NCI-H2029 treated with DMSO at 0.1 percent for 48 hours (cell line): ENCODE results near the gene ADAMTSL3.

Source experiments
- DNase-seq: peaks from one replicate; lab custom pipeline; 2025; lab: John Stamatoyannopoulos, UW

Gene ADAMTSL3, protein sequence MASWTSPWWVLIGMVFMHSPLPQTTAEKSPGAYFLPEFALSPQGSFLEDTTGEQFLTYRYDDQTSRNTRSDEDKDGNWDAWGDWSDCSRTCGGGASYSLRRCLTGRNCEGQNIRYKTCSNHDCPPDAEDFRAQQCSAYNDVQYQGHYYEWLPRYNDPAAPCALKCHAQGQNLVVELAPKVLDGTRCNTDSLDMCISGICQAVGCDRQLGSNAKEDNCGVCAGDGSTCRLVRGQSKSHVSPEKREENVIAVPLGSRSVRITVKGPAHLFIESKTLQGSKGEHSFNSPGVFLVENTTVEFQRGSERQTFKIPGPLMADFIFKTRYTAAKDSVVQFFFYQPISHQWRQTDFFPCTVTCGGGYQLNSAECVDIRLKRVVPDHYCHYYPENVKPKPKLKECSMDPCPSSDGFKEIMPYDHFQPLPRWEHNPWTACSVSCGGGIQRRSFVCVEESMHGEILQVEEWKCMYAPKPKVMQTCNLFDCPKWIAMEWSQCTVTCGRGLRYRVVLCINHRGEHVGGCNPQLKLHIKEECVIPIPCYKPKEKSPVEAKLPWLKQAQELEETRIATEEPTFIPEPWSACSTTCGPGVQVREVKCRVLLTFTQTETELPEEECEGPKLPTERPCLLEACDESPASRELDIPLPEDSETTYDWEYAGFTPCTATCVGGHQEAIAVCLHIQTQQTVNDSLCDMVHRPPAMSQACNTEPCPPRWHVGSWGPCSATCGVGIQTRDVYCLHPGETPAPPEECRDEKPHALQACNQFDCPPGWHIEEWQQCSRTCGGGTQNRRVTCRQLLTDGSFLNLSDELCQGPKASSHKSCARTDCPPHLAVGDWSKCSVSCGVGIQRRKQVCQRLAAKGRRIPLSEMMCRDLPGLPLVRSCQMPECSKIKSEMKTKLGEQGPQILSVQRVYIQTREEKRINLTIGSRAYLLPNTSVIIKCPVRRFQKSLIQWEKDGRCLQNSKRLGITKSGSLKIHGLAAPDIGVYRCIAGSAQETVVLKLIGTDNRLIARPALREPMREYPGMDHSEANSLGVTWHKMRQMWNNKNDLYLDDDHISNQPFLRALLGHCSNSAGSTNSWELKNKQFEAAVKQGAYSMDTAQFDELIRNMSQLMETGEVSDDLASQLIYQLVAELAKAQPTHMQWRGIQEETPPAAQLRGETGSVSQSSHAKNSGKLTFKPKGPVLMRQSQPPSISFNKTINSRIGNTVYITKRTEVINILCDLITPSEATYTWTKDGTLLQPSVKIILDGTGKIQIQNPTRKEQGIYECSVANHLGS (N-terminal part only)

DNA sequence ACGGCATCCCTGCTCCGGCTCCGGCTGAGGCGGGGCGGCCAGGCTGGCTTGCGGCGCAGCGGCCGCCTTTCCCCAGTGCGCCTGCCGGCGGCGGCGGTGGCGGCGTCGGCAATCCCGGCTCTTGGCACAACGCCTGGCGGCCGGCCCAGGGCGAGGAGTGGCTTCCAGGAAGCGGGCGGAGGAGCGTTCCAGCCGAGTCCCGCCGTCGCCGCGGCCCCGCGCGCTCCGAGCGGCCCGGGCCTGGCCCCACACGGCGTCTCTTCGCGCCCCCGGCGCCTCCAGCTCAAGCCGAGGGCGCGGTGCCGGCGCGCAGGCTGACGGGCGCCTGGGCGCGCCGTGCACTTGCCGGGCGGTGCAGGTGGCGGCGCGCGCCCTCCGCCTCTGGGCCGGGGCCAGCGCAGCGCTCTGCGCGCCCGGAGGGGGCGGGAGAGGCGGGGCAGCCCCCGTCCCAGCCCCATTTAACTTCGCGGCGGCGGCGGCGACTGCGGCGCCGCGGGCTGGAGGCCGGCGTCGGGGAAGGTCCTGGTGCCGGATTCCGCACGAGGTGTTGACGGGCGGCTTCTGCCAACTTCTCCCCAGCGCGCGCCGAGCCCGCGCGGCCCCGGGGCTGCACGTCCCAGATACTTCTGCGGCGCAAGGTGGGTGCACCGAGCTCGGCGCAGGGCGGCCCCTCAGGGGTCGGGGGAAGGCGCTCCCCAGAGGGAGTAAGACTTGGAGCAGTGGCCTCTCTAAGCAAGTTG lies at the start of gene ADAMTSL3:
Gene ADAMTSL3, plus strand, starts transcription at position 485 of the 740 bp plus-strand sequence. CDS start 1,639 bp downstream, outside the sequence.
- DNase-seq, result no peak

DNA sequence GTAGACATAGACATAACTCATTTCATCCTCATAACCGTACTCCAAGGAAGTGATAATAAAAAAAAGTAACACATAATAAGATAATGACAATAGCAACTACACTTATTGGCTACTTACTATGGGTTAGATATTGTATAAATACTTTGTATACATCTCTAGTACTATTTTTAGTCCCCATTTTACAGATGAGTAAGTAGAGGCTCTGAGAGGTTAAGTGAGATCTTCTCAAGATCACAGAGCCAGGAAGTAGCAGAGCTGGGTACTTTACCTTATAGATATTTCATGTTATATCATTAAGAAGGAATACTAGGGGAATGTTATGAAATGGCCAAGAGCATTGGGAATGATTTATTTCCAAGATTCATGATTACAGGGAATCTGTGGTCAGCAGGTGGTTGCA lies 49.4 kb upstream of the ADAMTSL3 start:
- no peak for DNase-seq

DNA sequence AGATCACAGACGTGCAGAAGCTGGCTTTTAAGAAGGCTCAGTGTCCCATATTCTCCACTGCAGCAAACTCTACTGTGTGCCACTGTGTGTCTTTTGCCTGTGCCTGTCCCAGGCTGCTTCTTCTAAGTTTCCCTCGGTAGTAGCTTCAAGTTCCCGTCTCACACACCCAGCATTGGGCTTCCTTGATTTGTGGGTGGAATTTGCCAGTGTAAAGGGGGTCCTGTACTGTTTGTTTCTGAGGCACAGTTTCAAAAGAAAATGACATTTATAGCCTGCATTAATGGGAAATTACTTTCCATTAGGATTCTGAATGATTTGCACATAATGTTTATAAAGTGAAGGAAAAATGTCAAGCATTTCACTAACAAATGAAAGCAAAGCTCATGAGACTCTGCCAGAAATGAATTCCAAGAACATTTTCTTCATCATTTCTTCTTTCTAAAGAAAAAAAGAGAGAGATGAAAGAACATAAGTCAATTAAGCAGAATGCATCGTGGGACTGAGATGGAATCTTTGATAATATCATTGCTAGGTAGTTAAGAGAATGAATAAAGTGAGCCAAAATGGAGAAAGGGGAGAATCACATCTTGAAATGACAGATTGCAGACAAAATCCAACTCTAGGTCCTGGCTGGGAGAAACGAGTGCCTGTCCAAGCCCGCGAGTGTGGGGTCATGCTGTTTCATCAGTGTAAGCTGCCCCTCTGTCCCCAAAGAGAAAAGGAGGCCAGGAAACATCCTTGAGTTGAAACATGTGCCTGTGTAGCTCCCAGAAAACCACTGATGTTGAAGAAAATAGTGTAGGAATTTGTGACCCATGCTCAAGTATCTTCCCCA lies 48.6 kb upstream of the ADAMTSL3 start:
- DNase-seq, result no peak

DNA sequence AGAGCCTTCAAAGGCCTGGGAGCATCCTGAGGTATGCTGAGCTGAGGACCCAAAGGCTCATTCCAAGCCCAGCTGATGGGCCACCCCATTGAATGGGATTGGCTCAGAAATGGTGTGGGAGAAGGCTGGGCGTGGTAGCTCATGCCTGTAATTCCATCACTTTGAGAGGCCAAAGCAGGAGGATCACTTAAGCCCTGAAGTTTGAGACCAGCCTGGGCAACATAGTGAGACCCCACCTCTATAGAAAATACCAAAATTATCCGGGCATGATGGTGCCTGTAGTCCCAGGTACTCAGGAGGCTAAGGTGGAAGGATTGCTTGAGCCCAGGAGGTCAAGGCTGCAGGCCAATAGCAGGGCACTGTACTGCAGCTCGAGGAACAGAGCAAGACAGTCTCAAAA lies 43.8 kb upstream of the ADAMTSL3 start:
- no peak for DNase-seq

DNA sequence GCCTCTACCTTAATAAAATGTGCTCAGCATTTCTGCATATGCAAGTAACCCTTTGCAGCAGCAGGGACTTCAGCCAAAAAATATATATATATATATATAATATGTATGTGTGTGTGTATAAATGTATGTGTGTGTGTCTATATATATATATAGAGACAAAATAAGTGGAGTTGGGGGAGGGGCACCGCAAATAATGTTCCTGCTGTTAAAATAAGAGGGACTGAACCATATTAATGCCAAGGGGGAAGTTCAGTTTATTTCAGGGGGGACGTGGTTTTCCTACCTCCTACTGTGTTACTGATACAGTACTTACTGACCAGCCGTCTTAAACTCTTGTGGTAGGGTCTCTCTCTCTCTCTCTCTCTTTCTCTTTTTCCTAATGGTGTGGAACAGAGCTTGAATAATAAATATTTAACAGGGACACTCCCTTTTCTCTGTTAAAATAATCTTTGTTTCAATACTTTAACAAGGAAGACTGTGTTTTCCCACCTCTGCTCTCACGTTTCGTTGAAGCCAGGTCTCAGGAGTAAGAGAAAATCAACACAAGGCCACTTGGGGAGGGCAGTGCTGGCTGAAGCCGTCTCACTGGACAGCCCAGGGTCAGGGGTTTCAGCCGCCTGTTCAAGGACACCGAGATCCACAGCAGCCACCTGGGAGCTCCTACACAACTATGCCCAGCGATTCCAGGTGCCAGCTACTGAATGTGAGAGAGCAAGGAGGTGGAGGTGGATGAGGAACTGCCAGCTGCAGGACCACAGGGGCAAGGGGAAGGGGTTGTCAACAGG lies 42.8 kb upstream of the ADAMTSL3 start:
- no peak for DNase-seq

DNA sequence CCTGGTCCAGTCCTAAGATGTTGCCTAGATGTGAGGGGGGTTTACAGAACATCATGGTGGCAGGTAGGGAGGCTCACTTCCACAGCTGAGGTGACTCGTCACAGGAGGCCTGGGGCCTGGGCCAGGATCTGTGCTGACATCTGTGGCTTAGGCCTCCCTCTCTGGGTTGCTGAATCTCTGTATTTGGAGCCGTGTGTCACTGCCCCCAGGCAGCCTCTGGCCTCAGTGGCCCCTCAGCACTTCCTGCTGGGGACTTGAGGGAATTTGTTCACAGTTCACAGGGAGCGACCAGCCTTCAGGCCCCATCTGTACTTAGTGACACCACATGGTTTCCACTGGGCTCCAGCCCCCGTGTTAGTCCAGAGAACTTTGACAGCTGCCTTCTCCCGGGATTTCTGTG lies 41.7 kb upstream of the ADAMTSL3 start:
- no peak for DNase-seq

GRCh38 chr15:83612898-83613635 lies 40.9 kb upstream of the ADAMTSL3 start:
- no peak for DNase-seq

DNA sequence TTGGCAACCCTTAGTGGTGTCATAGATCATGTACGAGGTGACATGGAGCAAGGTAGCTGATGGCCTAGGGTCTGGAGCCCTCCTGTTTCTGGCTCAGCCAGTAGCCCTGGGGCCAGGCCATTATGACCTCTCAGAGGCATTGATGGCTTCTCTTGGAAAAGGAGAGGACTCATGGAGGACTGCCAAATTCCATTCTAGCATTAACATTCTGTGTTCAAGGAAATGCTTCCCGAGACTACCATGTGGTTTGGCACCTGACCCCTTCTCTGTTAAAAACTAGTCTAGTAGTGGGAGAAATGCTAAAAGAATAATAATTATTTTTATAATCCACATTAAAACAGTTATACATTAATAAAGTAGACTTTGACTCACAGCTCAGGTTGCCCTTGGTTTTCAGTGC lies 40.2 kb upstream of the ADAMTSL3 start:
- DNase-seq, result peak; percentile 1

DNA sequence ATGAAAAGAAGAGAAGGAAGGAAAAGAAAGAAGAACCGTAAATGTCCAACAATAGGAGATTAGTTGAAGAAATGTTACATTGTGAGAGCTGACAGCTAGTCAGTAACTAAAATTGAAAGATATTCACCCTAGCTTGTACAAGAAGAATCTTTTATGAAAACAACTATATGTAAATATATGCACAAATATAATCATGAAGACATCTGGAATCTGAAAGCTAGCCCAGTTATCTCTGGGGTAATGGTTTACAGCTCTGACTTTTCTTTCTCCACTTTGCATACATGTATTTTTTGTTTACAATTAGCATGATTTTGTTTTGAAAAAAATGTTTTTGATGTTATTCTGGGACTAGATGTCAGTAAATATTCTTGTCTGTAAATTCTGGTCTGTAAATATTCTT lies 37.1 kb upstream of the ADAMTSL3 start:
- DNase-seq, result no peak

- DNase-seq, result no peak
These were observed 27.6 kb upstream of the ADAMTSL3 start for GRCh38 chr15:83626171-83626802.

GRCh38 chr15:83631534-83631933 lies 22.4 kb upstream of the ADAMTSL3 start:
- no peak for DNase-seq

DNA sequence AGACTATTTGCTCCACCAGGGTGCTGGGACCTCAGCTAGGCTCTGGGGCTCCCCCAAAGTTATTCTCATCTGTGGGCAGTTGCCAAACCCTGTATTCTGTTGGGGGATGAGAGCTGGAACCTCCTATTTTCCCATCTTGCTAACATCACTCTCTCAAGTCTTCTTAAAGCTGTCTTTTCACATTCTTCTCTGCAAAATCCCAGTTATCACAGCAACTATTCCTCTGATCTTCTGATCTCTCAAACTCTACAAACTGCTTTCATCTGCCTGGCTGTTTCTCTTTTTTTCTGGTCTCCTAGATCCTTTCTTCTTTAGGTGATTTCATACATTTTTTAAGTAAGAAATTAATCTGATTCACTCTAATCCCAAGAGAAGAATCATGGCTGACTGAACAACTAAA lies 10.7 kb upstream of the ADAMTSL3 start:
- no peak for DNase-seq

DNA sequence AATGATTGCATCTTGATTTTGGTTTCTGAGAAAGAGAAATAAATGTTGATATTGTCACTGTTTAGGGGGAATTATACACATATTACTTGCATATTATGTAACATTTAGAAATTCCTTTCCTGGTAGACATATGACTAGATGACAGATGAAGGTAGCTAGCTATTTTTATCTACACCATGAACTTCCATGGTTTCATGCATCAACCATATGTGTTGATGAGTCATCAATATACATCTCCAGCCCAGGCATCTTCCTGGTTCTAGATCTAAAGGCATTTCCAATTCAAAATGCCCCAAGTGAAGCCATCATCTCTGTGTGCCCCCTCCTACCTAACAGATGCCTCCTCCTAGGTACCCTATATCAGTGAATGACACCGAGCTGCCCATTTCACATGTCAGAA lies 9.5 kb upstream of the ADAMTSL3 start:
- DNase-seq, result no peak

- DNase-seq, result no peak
These were observed 3.1 kb upstream of the ADAMTSL3 start for GRCh38 chr15:83650831-83651230.

- no peak for DNase-seq
These were observed 2.4 kb upstream of the ADAMTSL3 start for GRCh38 chr15:83651541-83651940.

DNA sequence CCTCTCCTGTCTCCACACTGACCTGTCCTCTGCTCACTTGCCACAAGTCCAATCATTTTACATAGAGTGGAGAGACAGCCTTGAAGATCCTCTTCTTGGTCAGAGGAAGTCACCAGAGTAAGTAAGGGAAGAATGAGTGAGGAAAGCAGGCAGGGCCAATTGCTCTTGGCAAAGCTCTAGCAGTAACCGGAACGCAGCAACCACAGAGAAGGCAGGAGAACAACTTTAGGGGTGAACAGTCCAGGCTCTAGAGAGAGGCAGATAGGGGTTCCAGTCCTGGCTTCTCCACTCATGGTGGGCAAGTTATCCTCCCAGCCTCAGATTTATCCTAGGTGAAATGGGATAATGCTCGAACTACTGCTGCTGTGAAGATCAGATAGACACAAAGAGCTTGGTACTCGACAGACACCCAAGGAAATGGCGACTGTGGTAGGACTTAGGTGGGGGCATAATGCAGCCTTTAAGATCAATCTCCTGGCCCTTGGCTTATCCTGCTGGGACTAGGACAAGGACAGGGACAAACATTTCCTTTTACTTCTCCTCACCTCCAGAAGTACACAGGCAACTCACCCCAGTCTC lies 1.2 kb upstream of the ADAMTSL3 start:
- DNase-seq, result no peak

GRCh38 chr15:83653288-83653638 lies 660 bp upstream of the ADAMTSL3 start:
- no peak for DNase-seq
